T-helper 17 cell (primary cell): ENCODE results near the gene SCFD1. TPM values are rescaled to one million over a fixed set of nuclear protein-coding genes. Genes with fewer than 3 reads are reported as not detected.
"Not testable (repeated sequence)": the region's sequence is repeated elsewhere in the genome, so short reads cannot be mapped to it uniquely, and the experiment has no call there.

Experiments
- ATAC-seq: fragments of 150-1000 bp; cut with Tn5 transposase; 2 replicates; pipeline ENCODE4 v1.10.0; 2021; ENCODE audit warnings: mild to moderate bottlenecking, moderate library complexity
- DNase-seq, 3 donors: peaks; one replicate each; pipeline versions ENCODE4 v3.0.0 to v3.0.0-alpha.2; 2020 to 2021
- H3K9me3 ChIP-seq: one replicate; pipeline ENCODE4 v1.7.0; 2013; ENCODE audit warnings: low read length, mild to moderate bottlenecking; ENCODE audit not compliant: control insufficient read depth, poor library complexity, severe bottlenecking
- H3K27ac Mint-ChIP-seq: one replicate; pipeline ENCODE4 v1.8.0; 2022; ENCODE audit warnings: mild to moderate bottlenecking, moderate library complexity, mixed read lengths
- H3K27me3 Mint-ChIP-seq: one replicate; pipeline ENCODE4 v1.8.0; 2022; ENCODE audit warnings: mixed read lengths
- H3K36me3 Mint-ChIP-seq: one replicate; pipeline ENCODE4 v1.8.0; 2022; ENCODE audit warnings: low read depth, mixed read lengths
- H3K4me1 Mint-ChIP-seq: one replicate; pipeline ENCODE4 v1.8.0; 2022; ENCODE audit warnings: mild to moderate bottlenecking, mixed read lengths
- H3K4me3 Mint-ChIP-seq: one replicate; pipeline ENCODE4 v1.8.0; 2022; ENCODE audit warnings: mild to moderate bottlenecking, moderate library complexity, mixed read lengths
- total RNA-seq, 4 donors: library from RNA in 2 of 4; stranded (reverse) in 2 of 4; gene quantifications; one replicate each; pipeline ENCODE4 v1.2.3 and lab custom pipeline; 2022 to 2026

Gene SCFD1
- total RNA-seq, 2 donors from 2014 or later: 77.3 to 98.0 TPM

DNA sequence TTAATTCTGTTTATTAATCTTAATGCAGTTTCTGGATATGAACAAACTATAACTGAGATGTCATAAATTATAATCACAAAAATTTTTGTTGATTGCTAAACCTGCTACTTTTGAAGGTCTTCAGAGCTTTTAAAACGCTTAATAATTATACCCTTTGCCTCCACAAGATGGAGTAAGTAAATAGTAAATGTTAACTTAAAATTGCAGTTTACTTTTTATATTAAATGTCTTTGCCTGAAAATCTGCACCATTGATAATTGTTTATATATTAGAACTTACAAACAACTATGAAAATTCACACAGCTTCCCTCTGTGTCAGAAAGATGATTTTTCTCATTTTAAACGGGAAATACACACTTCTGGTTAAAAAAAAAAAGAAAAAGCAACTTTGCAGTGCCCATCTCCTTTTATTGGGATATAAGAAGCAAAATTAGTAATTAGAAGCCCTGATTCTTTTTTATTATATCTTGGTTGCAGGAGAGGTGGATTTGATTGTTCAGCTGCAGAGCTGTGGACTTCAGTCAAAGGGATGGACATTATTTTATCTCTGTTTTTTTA is 35.6 kb downstream of the SCFD1 start:
- H3K9me3 ChIP-seq: no peaks in the 10 kb centered on the region
- Mint-ChIP-seq H3K36me3 (peaks cover 4% of the 10 kb centered on the region), H3K4me1 (peaks cover 2% of the 10 kb centered on the region), H3K27ac (no peak overlapping the region), H3K4me3 (no peak overlapping the region), H3K27me3 (no peaks in the 10 kb centered on the region)
- ATAC-seq: no peak
- no peak for DNase-seq

DNA sequence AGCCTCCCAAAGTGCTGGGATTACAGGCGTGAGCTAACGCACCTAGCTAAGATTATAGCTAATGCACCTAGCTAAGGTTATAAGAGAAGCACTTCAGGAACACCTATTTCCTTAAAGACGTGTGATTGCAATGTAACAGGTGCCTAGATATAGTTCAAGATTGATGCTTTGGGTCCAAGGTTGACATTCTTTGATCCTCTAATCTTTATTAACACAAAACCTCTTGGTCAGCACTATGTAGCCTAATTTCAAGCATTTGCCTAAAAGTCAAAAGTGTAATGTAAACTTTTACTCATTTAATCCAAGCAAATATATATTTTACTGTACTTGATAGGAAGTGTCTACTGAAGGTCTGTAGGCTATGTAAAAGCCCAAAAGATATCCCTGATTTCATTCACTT is 36.5 kb downstream of the SCFD1 start:
- peaks cover 4% of the 10 kb centered on the region for H3K4me1 Mint-ChIP-seq
- H3K4me3 Mint-ChIP-seq: no peak overlapping the region
- ATAC-seq (no peak), DNase-seq (no peak)
- H3K27ac Mint-ChIP-seq: no peak overlapping the region
- no peaks in the 10 kb centered on the region for H3K9me3 ChIP-seq
- H3K27me3 Mint-ChIP-seq: no peaks in the 10 kb centered on the region
- peaks cover 2% of the 10 kb centered on the region for H3K36me3 Mint-ChIP-seq

GRCh38 chr14:30669594-30669993 is 47.5 kb downstream of the SCFD1 start:
- Mint-ChIP-seq H3K27me3 (no peaks in the 10 kb centered on the region), H3K36me3 (no peaks in the 10 kb centered on the region), H3K4me3 (no peak overlapping the region), H3K4me1 (peaks cover 6% of the 10 kb centered on the region), H3K27ac (no peak overlapping the region)
- no peaks in the 10 kb centered on the region for H3K9me3 ChIP-seq
- no peak for ATAC-seq
- no peak for DNase-seq

GRCh38 chr14:30673071-30673470 is 51.0 kb downstream of the SCFD1 start:
- Mint-ChIP-seq H3K27me3 (no peaks in the 10 kb centered on the region), H3K4me1 (peaks cover 6% of the 10 kb centered on the region), H3K27ac (no peak overlapping the region), H3K36me3 (no peaks in the 10 kb centered on the region), H3K4me3 (no peak overlapping the region)
- no peak for ATAC-seq
- H3K9me3 ChIP-seq: no peaks in the 10 kb centered on the region
- no peak for DNase-seq

DNA sequence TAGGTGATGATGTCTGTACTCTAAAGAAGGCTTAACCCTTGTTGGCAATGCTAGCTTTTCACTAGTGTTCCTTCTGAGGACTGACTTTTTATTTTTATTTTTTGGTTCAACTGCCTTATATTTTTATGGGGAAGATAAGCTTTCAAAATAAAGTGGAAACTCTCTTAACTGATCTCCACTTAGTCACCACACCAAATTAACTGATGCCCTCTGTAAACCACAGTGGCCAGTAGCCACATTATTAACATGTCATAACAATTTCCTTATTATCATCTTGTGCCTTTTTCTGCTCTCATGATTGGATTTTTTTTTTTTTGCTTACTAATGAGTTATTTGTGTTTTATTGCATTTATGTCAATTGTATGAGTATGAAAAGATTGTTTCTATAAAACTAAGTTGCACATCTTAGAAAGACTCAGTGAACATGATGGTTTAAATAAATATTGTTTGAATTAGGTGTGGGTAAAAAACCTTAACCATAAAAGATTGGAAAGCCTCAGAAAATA is 56.9 kb downstream of the SCFD1 start:
- ATAC-seq (no peak), DNase-seq (no peak)
- Mint-ChIP-seq H3K4me1 (no peaks in the 10 kb centered on the region), H3K36me3 (peaks cover 5% of the 10 kb centered on the region), H3K4me3 (no peak overlapping the region), H3K27ac (peak overlapping the region; percentile 32), H3K27me3 (no peaks in the 10 kb centered on the region)
- no peaks in the 10 kb centered on the region for H3K9me3 ChIP-seq

GRCh38 chr14:30680036-30680435 is 57.9 kb downstream of the SCFD1 start:
- H3K9me3 ChIP-seq: no peaks in the 10 kb centered on the region
- peaks cover 5% of the 10 kb centered on the region for H3K36me3 Mint-ChIP-seq
- no peaks in the 10 kb centered on the region for H3K27me3 Mint-ChIP-seq
- H3K4me1 Mint-ChIP-seq: no peaks in the 10 kb centered on the region
- ATAC-seq: no peak
- H3K4me3 Mint-ChIP-seq: no peak overlapping the region
- no peak for DNase-seq
- no peak overlapping the region for H3K27ac Mint-ChIP-seq

- not testable (repeated sequence) for H3K36me3 Mint-ChIP-seq, ATAC-seq, H3K27ac Mint-ChIP-seq
These were observed 58.7 kb downstream of the SCFD1 start for GRCh38 chr14:30680776-30681175.

GRCh38 chr14:30681752-30682355 is 59.7 kb downstream of the SCFD1 start:
- Mint-ChIP-seq H3K27me3 (no peaks in the 10 kb centered on the region), H3K4me3 (no peak overlapping the region), H3K36me3 (peaks cover 5% of the 10 kb centered on the region), H3K4me1 (no peaks in the 10 kb centered on the region), H3K27ac (no peak overlapping the region)
- no peak for DNase-seq
- H3K9me3 ChIP-seq: no peaks in the 10 kb centered on the region
- ATAC-seq: no peak

More at GRCh38 chr14:30680776-30681175, 58.7 kb downstream of the SCFD1 start:
- not testable (repeated sequence) for H3K27me3 Mint-ChIP-seq, H3K4me3 Mint-ChIP-seq, DNase-seq, H3K9me3 ChIP-seq, H3K4me1 Mint-ChIP-seq

DNA sequence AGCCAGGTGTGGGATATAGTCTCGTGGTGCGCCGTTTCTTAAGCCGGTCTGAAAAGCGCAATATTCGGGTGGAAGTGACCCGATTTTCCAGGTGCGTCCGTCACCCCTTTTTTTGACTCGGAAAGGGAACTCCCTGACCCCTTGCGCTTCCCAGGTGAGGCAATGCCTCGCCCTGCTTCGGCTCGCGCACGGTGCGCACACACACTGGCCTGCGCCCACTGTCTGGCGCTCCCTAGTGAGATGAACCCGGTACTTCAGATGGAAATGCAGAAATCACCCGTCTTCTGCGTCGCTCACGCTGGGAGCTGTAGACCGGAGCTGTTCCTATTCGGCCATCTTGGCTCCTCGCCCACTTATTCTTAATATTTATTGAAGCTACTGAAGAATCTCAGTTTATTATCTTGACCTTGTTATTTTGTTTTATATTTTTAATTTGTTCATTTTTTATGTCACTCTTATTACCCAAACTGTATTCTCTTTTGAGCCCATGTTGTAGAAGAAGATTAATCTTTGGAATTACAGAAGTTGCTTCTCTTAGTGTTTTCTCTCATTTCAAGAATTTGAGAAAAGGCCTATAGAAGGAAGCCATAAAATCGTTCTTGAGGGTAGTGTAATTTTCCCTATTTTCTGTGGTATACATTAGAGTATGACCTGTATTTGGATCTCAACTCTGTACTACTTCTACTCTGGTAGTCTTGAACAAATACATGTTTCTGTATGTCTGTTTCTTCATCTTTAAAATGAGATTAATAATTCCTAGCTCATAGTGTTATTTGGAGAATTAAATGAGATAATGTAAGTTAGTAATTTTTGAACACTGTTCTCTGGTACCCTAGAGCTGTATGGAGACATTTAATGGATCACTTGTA is 68.6 kb downstream of the SCFD1 start:
- not testable (repeated sequence) for H3K27me3 Mint-ChIP-seq, H3K4me3 Mint-ChIP-seq, H3K27ac Mint-ChIP-seq, H3K4me1 Mint-ChIP-seq, H3K9me3 ChIP-seq, H3K36me3 Mint-ChIP-seq, ATAC-seq
- DNase-seq: peak in 1 of 3 donors; percentile 21

DNA sequence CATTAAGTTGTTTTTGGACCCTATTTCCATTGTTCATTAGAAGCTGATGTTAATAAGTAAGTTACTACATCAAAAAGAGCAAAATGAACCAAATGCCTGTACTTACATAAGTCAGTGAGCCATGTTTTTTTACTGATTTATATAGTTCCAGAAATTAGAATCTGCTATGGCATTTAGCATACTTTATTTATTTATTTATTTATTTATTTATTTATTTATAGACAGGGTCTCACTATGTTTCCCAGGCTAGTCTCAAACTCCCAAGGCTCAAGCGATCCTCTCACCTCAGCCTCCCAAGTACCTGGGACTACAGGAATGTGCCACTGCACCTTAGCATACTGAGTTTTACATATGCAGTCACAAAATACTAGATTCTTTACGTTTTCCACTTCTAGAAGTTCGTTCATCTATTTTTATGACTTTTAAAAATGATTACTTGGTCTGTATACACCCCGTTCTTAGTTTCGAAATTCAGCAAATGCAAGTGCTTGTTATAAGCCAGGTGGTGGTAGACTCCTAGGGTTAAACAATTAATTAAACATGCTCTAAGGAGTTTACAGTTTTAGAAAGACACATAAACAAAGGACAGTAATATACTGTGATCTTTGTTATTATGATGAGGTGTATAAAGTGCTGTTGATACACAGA is 69.8 kb downstream of the SCFD1 start:
- H3K9me3 ChIP-seq: no peaks in the 10 kb centered on the region
- Mint-ChIP-seq H3K27ac (peak overlapping the region; percentile 53), H3K4me3 (no peak overlapping the region), H3K27me3 (no peaks in the 10 kb centered on the region), H3K36me3 (peaks cover 6% of the 10 kb centered on the region), H3K4me1 (peaks cover 6% of the 10 kb centered on the region)
- DNase-seq (no peak), ATAC-seq (no peak)

GRCh38 chr14:30692669-30693068 is 70.5 kb downstream of the SCFD1 start:
- no peak for DNase-seq
- ATAC-seq: no peak
- H3K9me3 ChIP-seq: no peaks in the 10 kb centered on the region
- peaks cover 6% of the 10 kb centered on the region for H3K4me1 Mint-ChIP-seq
- no peak overlapping the region for H3K4me3 Mint-ChIP-seq
- peaks cover 8% of the 10 kb centered on the region for H3K36me3 Mint-ChIP-seq
- H3K27ac Mint-ChIP-seq: peak overlapping the region; percentile 53
- no peaks in the 10 kb centered on the region for H3K27me3 Mint-ChIP-seq

DNA sequence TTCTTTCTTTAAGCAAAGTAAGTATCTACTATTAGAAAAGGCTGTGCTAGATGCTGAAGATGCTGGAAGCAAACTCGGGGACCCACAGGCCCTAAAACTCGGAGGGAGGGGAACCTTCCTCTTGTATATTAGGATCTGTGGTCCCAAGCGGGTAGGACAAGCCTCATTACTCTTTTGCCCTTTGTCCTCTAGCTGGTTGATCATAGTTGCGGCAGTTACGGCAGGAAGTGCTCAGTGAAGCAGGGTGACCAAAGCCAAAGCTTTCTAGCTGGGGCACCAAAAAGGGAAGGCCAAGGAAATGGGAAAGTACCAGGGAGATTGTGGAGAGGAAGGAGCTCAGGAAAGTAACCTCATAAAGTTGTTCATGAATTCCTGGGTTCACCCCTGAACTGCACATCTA is 76.3 kb downstream of the SCFD1 start:
- no peaks in the 10 kb centered on the region for H3K9me3 ChIP-seq
- Mint-ChIP-seq H3K4me1 (peaks cover 6% of the 10 kb centered on the region), H3K36me3 (peaks cover 8% of the 10 kb centered on the region), H3K27ac (no peak overlapping the region), H3K4me3 (no peak overlapping the region), H3K27me3 (no peaks in the 10 kb centered on the region)
- ATAC-seq (no peak), DNase-seq (no peak)

GRCh38 chr14:30706704-30707103 is 84.6 kb downstream of the SCFD1 start:
- Mint-ChIP-seq H3K4me1 (peaks cover under 1% of the 10 kb centered on the region), H3K27me3 (no peaks in the 10 kb centered on the region), H3K27ac (peak overlapping the region; percentile 6), H3K4me3 (no peak overlapping the region), H3K36me3 (peaks cover 9% of the 10 kb centered on the region)
- ATAC-seq: no peak
- no peaks in the 10 kb centered on the region for H3K9me3 ChIP-seq
- DNase-seq: no peak
